Erythroblast (primary cell): ENCODE results near the gene CLDN10.

Experiments used
- GATA1 ChIP-seq: IDR thresholded peaks from 2 replicates; pipeline ENCODE4 v1.6.1; 2011; ENCODE audit warnings: low read depth, mild to moderate bottlenecking, control low read depth, low read length, moderate library complexity
- POLR2A ChIP-seq: IDR thresholded peaks from 2 replicates; pipeline ENCODE4 v1.6.1; 2011; ENCODE audit warnings: mild to moderate bottlenecking, low read length

DNA sequence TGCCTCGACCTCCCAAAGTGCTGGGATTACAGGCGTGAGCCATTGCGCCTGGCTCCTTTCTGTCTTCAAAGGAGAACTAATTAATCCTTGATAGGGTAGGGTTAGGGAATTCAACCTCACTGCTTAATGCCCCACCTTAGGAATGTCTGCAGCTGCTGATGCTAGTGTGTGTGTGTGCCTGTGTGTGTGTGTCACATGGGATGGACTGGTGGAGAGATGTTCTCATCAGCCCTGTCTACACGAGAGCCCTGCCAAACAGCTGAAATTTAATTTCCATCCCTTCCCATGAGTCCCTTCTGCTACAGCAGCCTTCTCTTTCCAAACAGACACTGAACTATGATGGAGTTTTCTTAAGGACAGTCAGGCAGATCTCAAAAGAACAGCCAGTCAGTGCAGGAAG lies 46.5 kb upstream of the CLDN10 start:
- TF ChIP-seq POLR2A = no peak
- TF ChIP-seq GATA1 = no peak
